Measurements from ENCODE around the gene PLCB1. TPM values are rescaled to one million over a fixed set of nuclear protein-coding genes. Genes with fewer than 3 reads are reported as not detected.

PLCB1 gene
- polyA plus RNA-seq, 4 donors, result 39.1 to 53.5 (median 46.3) TPM

Other genes with a start within 250 kb of the PLCB1 start
- gene HAO1, start 191.8 kb upstream of the PLCB1 start, polyA plus RNA-seq (ENCODE audit: insufficient read length in 4 of 4), result under 1 TPM in 2 of 4 donors, not detected in 2; 0.04 to 0.08 TPM
- gene TMX4, start 112.5 kb upstream of the PLCB1 start, polyA plus RNA-seq (ENCODE audit: insufficient read length in 4 of 4), result 10 to 100 TPM; 64.4 to 99.4 (median 86.1) TPM